ENCODE measurements around the gene TRIM54.

DNA sequence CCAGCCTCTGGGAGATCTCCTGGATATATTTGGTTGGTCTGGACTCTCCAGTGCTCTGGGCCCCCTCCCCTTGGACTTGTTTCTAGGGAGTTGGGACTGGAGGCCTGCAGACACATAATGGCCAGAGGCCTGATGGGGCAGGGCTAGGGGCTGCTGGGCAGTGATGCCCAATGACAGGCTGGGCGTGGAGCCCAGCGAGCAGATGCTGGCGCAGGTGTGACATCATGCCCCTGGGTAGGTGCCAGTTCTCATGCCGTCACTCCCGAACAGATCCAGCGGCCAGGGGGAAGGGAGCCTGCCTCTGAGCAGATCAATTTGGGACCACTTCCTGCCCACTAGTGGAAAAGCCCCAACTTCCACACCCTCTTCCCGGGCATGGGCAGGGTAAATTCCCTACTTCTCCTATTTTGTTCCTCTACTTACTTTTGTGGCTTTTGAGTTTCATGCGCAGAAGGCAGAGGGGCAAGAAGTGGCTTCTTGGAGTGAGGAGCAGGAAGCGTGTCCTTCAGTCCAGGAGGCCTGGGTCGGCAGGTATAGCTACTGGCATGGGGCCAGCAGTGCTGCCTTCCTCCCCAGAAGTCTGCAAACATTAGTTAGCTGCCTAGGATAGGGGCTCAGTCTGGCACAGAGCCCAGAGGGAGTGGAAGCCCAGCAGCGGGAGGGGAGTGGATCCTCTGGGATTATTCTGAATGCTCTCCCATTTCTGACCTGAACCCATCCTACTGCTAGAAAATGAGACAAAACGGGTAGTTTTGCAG is 34.6 kb downstream of the TRIM54 start:
- TF ChIP-seq, protein P1, sequence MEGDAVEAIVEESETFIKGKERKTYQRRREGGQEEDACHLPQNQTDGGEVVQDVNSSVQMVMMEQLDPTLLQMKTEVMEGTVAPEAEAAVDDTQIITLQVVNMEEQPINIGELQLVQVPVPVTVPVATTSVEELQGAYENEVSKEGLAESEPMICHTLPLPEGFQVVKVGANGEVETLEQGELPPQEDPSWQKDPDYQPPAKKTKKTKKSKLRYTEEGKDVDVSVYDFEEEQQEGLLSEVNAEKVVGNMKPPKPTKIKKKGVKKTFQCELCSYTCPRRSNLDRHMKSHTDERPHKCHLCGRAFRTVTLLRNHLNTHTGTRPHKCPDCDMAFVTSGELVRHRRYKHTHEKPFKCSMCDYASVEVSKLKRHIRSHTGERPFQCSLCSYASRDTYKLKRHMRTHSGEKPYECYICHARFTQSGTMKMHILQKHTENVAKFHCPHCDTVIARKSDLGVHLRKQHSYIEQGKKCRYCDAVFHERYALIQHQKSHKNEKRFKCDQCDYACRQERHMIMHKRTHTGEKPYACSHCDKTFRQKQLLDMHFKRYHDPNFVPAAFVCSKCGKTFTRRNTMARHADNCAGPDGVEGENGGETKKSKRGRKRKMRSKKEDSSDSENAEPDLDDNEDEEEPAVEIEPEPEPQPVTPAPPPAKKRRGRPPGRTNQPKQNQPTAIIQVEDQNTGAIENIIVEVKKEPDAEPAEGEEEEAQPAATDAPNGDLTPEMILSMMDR (IDR thresholded peaks at IDR 0.05; ENCODE audit: insufficient read depth, low read depth, low read length) = no peak
- TF ChIP-seq EZH2 (IDR thresholded peaks at IDR 0.05; ENCODE audit: insufficient read depth, low read length) = no peak

All from astrocyte (in vitro differentiated cells and primary cell).